Right atrium auricular region (tissue), 2 donors: ENCODE measurements around the gene TNIP1. TPM values are rescaled to one million over a fixed set of nuclear protein-coding genes. Genes with fewer than 3 reads are reported as not detected.

Experiments used
- DNase-seq: peaks from one replicate; pipeline ENCODE4 v3.0.0-alpha.2; 2019; ENCODE audit warnings: low spot score
- H3K27ac ChIP-seq, 2 donors: fragments of 200-600 bp; sonication (generic); 1 replicate in 1 of 2; 2 replicates in 1 of 2; pipeline ENCODE4 v1.5.1; 2016 to 2019
- H3K27me3 ChIP-seq, 2 donors: fragments of 200-600 bp; sonication (generic); one replicate each; pipeline versions ENCODE4 v1.5.1 to v1.6.0; 2017 to 2019
- H3K36me3 ChIP-seq: fragments of 200-600 bp; sonication (generic); one replicate; pipeline ENCODE4 v1.5.1; 2016
- H3K4me1 ChIP-seq, 2 donors: fragments of 200-600 bp; sonication (generic); one replicate each; pipeline versions ENCODE4 v1.5.1 to v1.6.0; 2017 to 2019
- H3K4me3 ChIP-seq, 2 donors: fragments of 200-600 bp; sonication (generic); 1 replicate in 1 of 2; 2 replicates in 1 of 2; pipeline ENCODE4 v1.5.1; 2017 to 2019; ENCODE audit warnings: mild to moderate bottlenecking in 1 of 2, moderate library complexity in 1 of 2
- H3K9me3 ChIP-seq, 2 donors: fragments of 200-600 bp; sonication (generic); one replicate each; pipeline ENCODE4 v1.5.1; 2019
- total RNA-seq, 2 donors: library from RNA; depleted of rRNA; stranded (reverse); fragments of >200 nt; gene quantifications; one replicate each; pipeline ENCODE4 v1.1.0, GENCODE V29; 2016
- TF ChIP-seq, protein P1 (sequence below), 2 donors: fragments of 200-600 bp; sonication (generic); IDR thresholded peaks; one replicate each; pipeline ENCODE4 v1.5.1; 2019; ENCODE audit warnings: antibody characterized with exemption in 2 of 2

Gene TNIP1
- total RNA-seq, 2 donors from 2014 or later = 68.9 to 92.6 TPM

DNA sequence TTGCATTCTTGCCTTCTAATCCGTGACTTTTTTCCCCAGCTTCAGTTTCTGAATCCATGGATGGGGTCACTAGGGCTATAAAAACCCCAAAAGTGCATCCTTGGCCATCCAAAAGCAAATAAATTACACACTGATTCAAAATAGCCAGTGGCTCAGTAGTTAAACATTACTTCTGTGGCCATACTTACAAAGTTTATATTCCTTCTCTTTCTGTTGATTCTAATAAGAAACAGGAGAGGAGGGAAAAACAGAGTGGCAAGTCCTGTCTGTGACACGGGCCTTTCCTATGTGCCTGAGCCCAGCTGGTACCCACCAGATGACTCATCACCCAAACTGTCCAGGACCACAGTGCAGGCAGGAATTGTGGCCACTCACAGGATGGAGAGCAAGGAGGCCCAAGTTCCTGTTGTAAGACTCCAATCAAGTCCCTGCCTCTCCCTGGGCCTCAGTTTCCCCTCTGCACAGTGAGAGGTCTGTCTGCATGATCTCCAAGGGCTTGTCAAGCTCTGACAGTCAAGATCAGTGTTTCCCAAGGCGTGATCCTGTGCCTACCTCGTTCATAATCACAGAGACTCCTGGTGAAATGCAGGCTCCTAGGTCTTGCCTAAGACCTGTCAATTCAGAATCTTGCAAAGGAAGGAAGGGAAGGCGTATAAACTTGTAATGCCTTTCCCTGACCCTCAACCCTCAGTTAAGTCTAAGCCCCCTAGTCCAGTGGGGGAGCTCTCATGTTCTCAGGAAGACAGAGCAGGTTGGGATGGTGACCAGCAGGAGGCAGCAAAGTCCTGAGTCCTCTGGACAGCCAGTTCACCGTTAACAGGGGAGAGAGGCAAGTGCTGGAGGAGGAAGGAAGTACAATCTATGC is 29.5 kb downstream of the TNIP1 start:
- TF ChIP-seq, protein P1, sequence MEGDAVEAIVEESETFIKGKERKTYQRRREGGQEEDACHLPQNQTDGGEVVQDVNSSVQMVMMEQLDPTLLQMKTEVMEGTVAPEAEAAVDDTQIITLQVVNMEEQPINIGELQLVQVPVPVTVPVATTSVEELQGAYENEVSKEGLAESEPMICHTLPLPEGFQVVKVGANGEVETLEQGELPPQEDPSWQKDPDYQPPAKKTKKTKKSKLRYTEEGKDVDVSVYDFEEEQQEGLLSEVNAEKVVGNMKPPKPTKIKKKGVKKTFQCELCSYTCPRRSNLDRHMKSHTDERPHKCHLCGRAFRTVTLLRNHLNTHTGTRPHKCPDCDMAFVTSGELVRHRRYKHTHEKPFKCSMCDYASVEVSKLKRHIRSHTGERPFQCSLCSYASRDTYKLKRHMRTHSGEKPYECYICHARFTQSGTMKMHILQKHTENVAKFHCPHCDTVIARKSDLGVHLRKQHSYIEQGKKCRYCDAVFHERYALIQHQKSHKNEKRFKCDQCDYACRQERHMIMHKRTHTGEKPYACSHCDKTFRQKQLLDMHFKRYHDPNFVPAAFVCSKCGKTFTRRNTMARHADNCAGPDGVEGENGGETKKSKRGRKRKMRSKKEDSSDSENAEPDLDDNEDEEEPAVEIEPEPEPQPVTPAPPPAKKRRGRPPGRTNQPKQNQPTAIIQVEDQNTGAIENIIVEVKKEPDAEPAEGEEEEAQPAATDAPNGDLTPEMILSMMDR (IDR thresholded peaks at IDR 0.05) = peak; percentile 67 to 90
- no peak overlapping the region for H3K4me3 ChIP-seq
- no peaks in the 10 kb centered on the region for H3K27me3 ChIP-seq
- H3K9me3 ChIP-seq = no peaks in the 10 kb centered on the region
- H3K4me1 ChIP-seq = peaks cover 0 to 20% of the 10 kb centered on the region in 2 donors
- H3K27ac ChIP-seq = no peak overlapping the region
- H3K36me3 ChIP-seq = peaks cover 48% of the 10 kb centered on the region
- peak; percentile 85 for DNase-seq

DNA sequence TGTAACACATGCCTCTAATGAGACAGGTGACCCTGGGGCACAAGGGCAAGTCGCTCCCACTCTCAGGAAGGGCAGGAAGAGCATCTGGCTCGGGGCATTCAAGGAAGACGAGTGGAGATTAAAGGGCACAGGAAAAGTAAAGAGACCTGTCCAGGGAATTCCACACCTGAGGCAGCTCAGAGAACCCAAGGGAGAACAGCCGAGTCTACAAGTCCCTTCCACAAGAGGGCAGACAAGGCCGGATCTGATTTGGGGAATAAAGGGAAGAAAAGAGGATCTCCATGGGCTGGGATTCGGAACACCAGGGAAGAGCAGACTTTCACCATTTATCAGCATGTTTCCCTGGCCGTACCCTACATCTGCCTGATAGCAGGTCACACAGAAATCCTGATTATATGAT is 32.3 kb downstream of the TNIP1 start:
- DNase-seq = no peak
- Histone ChIP-seq H3K4me1 (peaks cover 0 to 20% of the 10 kb centered on the region in 2 donors), H3K4me3 (no peak overlapping the region), H3K27ac (no peak overlapping the region), H3K36me3 (peaks cover 59% of the 10 kb centered on the region), H3K9me3 (no peaks in the 10 kb centered on the region), H3K27me3 (no peaks in the 10 kb centered on the region)
- TF ChIP-seq, protein P1 (IDR thresholded peaks at IDR 0.05) = no peak

DNA sequence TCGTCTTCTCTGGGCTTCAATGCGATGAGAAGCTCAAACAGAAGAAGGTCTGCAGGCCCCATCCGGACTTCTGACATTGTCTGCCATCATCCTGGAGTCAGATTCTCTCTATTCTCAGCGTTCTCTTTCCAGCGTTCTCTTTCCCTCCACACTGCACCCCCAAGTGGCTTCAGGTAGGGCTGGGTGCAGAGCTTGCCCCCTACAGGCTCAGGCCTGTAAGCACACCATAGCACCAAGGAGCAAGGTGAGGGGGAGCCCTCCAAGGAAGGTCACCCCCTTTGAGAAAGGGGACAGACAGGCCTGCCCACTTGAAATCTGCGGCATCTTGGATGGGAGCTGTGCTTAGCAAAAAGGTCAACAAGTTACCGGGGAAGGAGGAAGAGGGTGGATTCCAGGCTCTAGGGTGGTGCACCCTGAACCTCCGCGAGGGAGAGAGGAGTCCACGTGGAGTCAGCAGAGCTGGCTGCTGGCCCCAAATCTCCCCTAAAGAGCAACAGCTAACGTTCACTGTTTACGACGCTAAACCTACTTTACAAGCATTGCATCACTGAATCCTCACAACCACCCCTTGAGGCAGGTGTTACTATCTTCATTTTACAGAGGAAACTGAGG is 32.9 kb downstream of the TNIP1 start:
- Histone ChIP-seq H3K36me3 (peaks cover 65% of the 10 kb centered on the region), H3K27ac (peak overlapping the region in 1 of 2 donors; percentile 36), H3K4me1 (peaks cover 0 to 20% of the 10 kb centered on the region in 2 donors), H3K4me3 (no peak overlapping the region), H3K27me3 (no peaks in the 10 kb centered on the region), H3K9me3 (no peaks in the 10 kb centered on the region)
- no peak for DNase-seq
- TF ChIP-seq, protein P1 (IDR thresholded peaks at IDR 0.05) = peak; percentile 74 to 89

DNA sequence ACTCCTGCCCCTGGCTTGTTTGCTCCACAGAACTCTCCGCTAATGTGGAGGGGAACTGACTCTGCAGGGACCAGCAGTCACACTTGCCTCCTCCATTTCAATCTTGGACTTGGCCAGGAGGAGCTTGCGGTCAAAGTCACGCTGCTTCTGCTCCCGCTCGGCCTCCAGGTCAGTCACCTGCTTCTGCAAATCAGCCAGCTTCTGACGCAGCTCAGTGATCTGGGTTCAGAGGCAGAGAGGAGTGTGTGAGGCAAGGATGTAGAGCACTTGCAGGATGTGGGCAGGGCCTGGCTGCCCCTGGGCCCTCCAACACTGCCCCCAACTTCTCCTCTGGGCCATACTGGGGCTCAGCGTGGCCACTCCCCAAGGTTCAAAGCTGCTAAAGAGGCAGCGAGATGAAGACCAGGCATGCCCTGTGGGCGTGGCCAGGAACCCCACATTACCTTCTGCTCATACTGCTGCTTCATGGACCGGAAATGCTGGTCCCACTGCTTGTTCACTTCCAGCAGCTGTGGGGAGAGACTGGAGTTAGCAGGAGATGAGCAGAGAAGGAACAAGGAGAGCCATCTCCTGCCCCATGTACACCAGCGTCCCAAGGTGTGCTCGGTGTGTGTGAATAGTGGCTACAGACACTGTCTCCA is 38.3 kb downstream of the TNIP1 start:
- Histone ChIP-seq H3K36me3 (peaks cover 54% of the 10 kb centered on the region), H3K9me3 (no peaks in the 10 kb centered on the region), H3K4me3 (no peak overlapping the region), H3K27ac (no peak overlapping the region), H3K27me3 (no peaks in the 10 kb centered on the region), H3K4me1 (peaks cover 0 to 35% of the 10 kb centered on the region in 2 donors)
- TF ChIP-seq, protein P1 (IDR thresholded peaks at IDR 0.05) = no peak
- no peak for DNase-seq

DNA sequence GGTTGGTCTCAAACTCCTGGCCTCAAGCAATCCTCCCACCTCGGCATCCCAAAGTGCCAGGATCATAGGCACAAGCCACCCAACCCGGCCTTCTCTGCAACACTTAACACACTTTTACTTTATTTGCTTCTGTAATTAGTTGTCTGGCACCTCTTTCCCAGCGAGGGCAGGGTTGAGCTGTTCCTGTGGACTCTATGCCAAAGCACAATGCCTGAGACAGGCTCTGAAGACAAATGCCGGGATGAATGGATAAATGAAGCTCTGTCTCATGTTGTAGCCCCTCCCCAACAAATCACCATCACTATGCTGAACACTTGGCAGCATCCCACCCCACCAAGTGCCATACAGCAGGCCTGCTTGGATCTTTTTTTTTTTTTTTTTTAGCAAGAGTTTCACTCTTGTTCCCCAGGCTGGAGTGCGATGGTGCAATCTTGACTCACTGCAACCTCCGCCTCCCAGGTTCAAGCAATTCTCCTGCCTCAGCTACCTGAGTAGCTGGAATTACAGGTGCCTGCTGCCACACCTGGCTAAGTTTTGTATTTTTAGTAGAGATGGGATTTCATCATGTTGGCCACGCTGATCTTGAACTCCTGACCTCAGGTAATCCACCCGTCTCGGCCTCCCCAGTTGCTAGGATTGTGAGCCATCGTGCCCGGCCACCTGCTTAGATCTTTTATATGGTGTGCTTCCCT is 39.1 kb downstream of the TNIP1 start:
- peaks cover 62% of the 10 kb centered on the region for H3K36me3 ChIP-seq
- no peaks in the 10 kb centered on the region for H3K27me3 ChIP-seq
- peaks cover 0 to 39% of the 10 kb centered on the region in 2 donors for H3K4me1 ChIP-seq
- no peaks in the 10 kb centered on the region for H3K9me3 ChIP-seq
- TF ChIP-seq, protein P1 (IDR thresholded peaks at IDR 0.05) = no peak
- peak overlapping the region in 1 of 2 donors; percentile 9 for H3K27ac ChIP-seq
- H3K4me3 ChIP-seq = no peak overlapping the region
- no peak for DNase-seq
